Fibroblast of skin of back (primary cell): ENCODE measurements around the gene FHIT.

ENCODE experiments used
- DNase-seq: peaks from one replicate; pipeline ENCODE4 v3.0.0-alpha.2; 2013

The FHIT gene

GRCh38 chr3:59734061-59734460 is 1517.2 kb downstream of the FHIT start:
- DNase-seq = no peak

GRCh38 chr3:59733041-59733809 is 1518.0 kb downstream of the FHIT start:
- DNase-seq = no peak

GRCh38 chr3:59731943-59732342 is 1519.3 kb downstream of the FHIT start:
- no peak for DNase-seq

- no peak for DNase-seq
Measured at GRCh38 chr3:59730591-59730990, 1520.7 kb downstream of the FHIT start.

- no peak for DNase-seq
Measured at GRCh38 chr3:59728587-59728908, 1522.7 kb downstream of the FHIT start.

GRCh38 chr3:59727902-59728586 is 1523.2 kb downstream of the FHIT start:
- no peak for DNase-seq

- no peak for DNase-seq
Measured at GRCh38 chr3:59726279-59726678, 1525.0 kb downstream of the FHIT start.

- no peak for DNase-seq
Measured at GRCh38 chr3:59717679-59718205, 1533.5 kb downstream of the FHIT start.

- no peak for DNase-seq
Measured at GRCh38 chr3:59714066-59714465, 1537.2 kb downstream of the FHIT start.

- DNase-seq = no peak
Measured at GRCh38 chr3:59710554-59710953, 1540.7 kb downstream of the FHIT start.

- DNase-seq = no peak
Measured at GRCh38 chr3:59709702-59710553, 1541.3 kb downstream of the FHIT start.

- no peak for DNase-seq
Measured at GRCh38 chr3:59708202-59708601, 1543.0 kb downstream of the FHIT start.

- DNase-seq = no peak
Measured at GRCh38 chr3:59704292-59704691, 1547.0 kb downstream of the FHIT start.

- no peak for DNase-seq
Measured at GRCh38 chr3:59699648-59700320, 1551.5 kb downstream of the FHIT start.
